ENCODE results near the gene FMOD.
A peak's percentile ranks its signal among the peaks of the same experiment; 100 is the strongest.

FMOD gene

DNA sequence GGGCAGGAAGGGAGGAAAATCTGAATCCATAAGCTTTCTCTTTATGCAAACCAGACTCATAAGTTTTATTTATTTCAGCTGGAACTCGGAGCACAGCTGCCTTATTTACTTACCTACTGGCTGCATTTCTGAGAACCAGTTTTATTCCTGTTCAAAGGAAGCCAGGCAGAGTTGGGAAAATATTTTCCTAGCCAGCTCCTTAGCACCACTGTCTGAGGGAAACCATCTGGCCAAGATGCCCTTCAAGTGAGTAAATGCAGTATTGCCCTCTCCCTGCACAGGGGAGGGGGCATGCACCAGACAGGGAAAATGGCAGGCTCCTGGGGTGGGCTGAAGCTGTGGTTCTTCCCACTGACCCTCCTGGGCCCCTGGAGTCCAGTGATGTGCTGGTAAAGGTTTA lies 28.9 kb upstream of the FMOD start:
- Histone ChIP-seq H3K27ac (no peak overlapping the region), H3K4me3 (no peak overlapping the region), H3K9me3 (ENCODE audit: low read depth, low read length) (no peaks in the 10 kb centered on the region), H3K9ac (ENCODE audit: insufficient read length) (no peak overlapping the region), H3K36me3 (ENCODE audit: insufficient read depth, low read length) (no peaks in the 10 kb centered on the region)
- no peak for TF ChIP-seq FOXP2 (optimal IDR thresholded peaks at IDR 0.05; ENCODE audit: control extremely low read depth, extremely low read length, insufficient read depth)
- no peak for TF ChIP-seq POLR2AphosphoS5 (IDR thresholded peaks at IDR 0.05; ENCODE audit: borderline replicate concordance, low read depth, low read length)
- no peak for TF ChIP-seq EZH2 (IDR thresholded peaks at IDR 0.05)
- DNase-seq (ENCODE audit: low read depth, low spot score), result no peak

DNA sequence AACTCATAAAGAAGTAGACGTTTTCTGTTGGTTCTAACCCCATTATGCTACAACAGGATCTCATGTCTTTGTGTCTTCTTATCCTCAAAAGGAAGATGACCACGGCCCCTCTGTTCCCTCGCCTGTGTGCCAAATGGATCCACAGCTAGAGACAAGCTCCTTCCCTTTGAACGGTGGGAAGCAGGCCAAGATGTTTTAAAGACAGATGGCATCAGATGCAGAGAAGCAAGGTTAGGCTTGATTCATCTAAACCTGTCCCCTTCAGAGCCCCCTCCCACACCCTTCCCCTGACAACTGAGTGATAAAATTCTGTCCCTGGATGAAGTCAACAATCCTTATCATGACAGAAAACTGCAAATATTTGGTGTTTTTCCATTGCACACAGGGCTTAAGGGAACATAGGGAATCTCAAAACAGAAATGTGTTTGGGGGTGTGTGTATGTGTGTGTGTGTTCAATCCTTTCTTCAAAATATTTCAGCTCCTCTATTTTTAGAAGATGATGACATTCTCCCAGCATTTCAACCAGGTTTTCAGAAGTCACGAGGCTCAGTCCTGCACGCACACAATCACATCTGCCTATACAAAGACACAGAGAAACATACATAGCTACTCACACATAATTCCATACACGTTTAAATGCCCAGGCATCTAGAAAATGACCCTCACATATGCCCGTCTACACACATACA lies 27.8 kb upstream of the FMOD start:
- Histone ChIP-seq H3K9ac (ENCODE audit: insufficient read length) (no peak overlapping the region), H3K27ac (no peak overlapping the region), H3K36me3 (ENCODE audit: insufficient read depth, low read length) (no peaks in the 10 kb centered on the region), H3K4me3 (no peak overlapping the region), H3K9me3 (ENCODE audit: low read depth, low read length) (no peaks in the 10 kb centered on the region)
- TF ChIP-seq FOXP2 (optimal IDR thresholded peaks at IDR 0.05; ENCODE audit: control extremely low read depth, extremely low read length, insufficient read depth) (no peak), POLR2AphosphoS5 (IDR thresholded peaks at IDR 0.05; ENCODE audit: borderline replicate concordance, low read depth, low read length) (no peak), EZH2 (IDR thresholded peaks at IDR 0.05) (no peak)
- DNase-seq (ENCODE audit: low read depth, low spot score), result no peak

DNA sequence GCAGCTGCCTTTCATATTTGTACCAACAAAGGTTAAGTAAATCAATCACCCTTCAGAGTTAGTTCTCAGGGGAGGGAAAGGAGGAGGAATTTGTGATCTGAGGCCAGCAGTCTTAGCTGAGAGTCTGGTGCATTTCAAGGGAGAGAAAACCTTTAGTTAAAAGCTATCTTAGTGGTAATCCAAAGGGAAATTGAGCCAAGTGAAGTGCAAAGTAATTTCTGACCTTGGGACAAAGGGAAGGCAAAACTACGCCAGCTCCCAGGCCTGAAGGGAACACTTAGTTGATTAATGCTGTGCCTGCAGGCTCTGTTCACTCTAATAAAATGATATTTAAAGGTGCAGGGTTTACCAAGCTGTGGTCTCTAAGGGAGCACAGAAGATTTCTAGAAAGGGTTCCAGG lies 23.1 kb upstream of the FMOD start:
- Histone ChIP-seq H3K9me3 (ENCODE audit: low read depth, low read length) (no peaks in the 10 kb centered on the region), H3K4me3 (no peak overlapping the region), H3K36me3 (ENCODE audit: insufficient read depth, low read length) (no peaks in the 10 kb centered on the region), H3K9ac (ENCODE audit: insufficient read length) (peak overlapping the region; percentile 42), H3K27ac (peak overlapping the region; percentile 39; the same call in 1 of the 2 replicates)
- no peak for DNase-seq (ENCODE audit: low read depth, low spot score)
- TF ChIP-seq FOXP2 (optimal IDR thresholded peaks at IDR 0.05; ENCODE audit: control extremely low read depth, extremely low read length, insufficient read depth) (no peak), EZH2 (IDR thresholded peaks at IDR 0.05) (no peak), POLR2AphosphoS5 (IDR thresholded peaks at IDR 0.05; ENCODE audit: borderline replicate concordance, low read depth, low read length) (no peak)

DNA sequence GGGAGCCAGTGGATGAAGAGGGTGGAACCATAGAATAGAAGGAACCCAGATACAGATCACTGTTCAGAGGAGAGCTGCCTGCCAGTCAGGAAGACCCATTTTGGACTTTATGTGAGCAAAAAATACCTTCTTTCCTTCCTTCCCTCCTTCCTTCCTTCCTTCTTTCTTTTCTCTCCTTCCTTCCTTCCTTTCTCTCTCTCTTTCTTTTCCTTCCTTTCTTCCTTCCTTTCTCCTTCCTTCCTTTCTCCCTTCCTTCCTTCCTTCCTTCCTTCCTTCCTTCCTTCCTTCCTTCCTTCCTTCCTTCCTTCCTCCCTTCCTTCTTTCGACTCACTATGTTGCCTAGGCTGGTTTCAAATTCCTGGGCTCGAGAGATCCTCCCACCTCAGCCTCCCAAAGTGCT lies 22.1 kb upstream of the FMOD start:
- Histone ChIP-seq H3K4me3 (no peak overlapping the region), H3K27ac (no peak overlapping the region), H3K9me3 (ENCODE audit: low read depth, low read length) (no peaks in the 10 kb centered on the region), H3K36me3 (ENCODE audit: insufficient read depth, low read length) (no peaks in the 10 kb centered on the region), H3K9ac (ENCODE audit: insufficient read length) (no peak overlapping the region)
- DNase-seq (ENCODE audit: low read depth, low spot score), result no peak
- TF ChIP-seq POLR2AphosphoS5 (IDR thresholded peaks at IDR 0.05; ENCODE audit: borderline replicate concordance, low read depth, low read length) (no peak), EZH2 (IDR thresholded peaks at IDR 0.05) (no peak), FOXP2 (optimal IDR thresholded peaks at IDR 0.05; ENCODE audit: control extremely low read depth, extremely low read length, insufficient read depth) (no peak)

DNA sequence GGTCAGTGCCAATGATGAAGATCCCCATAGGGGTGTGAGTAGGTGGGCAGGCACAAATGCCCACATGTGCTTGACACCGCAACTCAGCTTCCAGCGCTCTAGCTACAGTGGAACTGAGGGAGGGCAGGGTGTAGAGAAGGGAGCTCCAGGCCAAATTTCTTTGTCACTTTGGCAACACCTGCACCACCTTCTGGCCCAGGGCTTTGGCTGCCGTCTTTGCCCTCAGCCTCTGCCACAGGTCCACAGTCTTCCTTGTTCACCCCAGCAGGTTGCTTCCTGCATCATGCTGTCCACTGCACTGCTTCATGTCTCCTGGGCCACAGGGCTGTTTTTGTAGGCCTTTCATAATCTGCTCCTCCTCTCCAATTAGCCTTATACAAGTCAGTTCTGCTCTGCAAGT lies 20.4 kb upstream of the FMOD start:
- H3K4me3 ChIP-seq, result no peak overlapping the region
- TF ChIP-seq EZH2 (IDR thresholded peaks at IDR 0.05) (no peak), FOXP2 (optimal IDR thresholded peaks at IDR 0.05; ENCODE audit: control extremely low read depth, extremely low read length, insufficient read depth) (no peak), POLR2AphosphoS5 (IDR thresholded peaks at IDR 0.05; ENCODE audit: borderline replicate concordance, low read depth, low read length) (no peak)
- no peak for DNase-seq (ENCODE audit: low read depth, low spot score)
- H3K9ac ChIP-seq (ENCODE audit: insufficient read length), result no peak overlapping the region
- no peaks in the 10 kb centered on the region for H3K9me3 ChIP-seq (ENCODE audit: low read depth, low read length)
- H3K27ac ChIP-seq, result no peak overlapping the region
- no peaks in the 10 kb centered on the region for H3K36me3 ChIP-seq (ENCODE audit: insufficient read depth, low read length)

DNA sequence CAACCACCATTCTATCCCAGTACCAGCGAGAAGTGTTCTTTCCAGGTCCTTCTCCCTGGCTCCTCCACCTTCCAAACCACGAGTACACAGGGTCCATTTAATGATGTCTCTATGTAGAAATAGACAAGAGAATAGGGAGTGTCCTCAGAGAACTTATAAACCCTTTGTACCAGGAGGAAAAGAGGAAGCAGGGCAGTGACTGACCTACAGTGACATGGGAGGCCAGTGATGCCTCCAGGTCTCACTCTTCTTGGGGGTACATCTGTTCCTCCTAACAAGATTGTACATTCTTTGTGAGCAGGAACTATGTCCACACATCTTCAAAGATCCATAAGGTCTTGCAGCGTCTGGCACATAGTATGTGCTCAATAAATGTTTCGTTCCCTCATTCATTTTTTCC lies 18.7 kb upstream of the FMOD start:
- Histone ChIP-seq H3K9ac (ENCODE audit: insufficient read length) (no peak overlapping the region), H3K4me3 (no peak overlapping the region), H3K27ac (no peak overlapping the region), H3K9me3 (ENCODE audit: low read depth, low read length) (no peaks in the 10 kb centered on the region), H3K36me3 (ENCODE audit: insufficient read depth, low read length) (no peaks in the 10 kb centered on the region)
- no peak for TF ChIP-seq POLR2AphosphoS5 (IDR thresholded peaks at IDR 0.05; ENCODE audit: borderline replicate concordance, low read depth, low read length)
- TF ChIP-seq EZH2 (IDR thresholded peaks at IDR 0.05), result no peak
- TF ChIP-seq FOXP2 (optimal IDR thresholded peaks at IDR 0.05; ENCODE audit: control extremely low read depth, extremely low read length, insufficient read depth), result no peak
- DNase-seq (ENCODE audit: low read depth, low spot score), result no peak

DNA sequence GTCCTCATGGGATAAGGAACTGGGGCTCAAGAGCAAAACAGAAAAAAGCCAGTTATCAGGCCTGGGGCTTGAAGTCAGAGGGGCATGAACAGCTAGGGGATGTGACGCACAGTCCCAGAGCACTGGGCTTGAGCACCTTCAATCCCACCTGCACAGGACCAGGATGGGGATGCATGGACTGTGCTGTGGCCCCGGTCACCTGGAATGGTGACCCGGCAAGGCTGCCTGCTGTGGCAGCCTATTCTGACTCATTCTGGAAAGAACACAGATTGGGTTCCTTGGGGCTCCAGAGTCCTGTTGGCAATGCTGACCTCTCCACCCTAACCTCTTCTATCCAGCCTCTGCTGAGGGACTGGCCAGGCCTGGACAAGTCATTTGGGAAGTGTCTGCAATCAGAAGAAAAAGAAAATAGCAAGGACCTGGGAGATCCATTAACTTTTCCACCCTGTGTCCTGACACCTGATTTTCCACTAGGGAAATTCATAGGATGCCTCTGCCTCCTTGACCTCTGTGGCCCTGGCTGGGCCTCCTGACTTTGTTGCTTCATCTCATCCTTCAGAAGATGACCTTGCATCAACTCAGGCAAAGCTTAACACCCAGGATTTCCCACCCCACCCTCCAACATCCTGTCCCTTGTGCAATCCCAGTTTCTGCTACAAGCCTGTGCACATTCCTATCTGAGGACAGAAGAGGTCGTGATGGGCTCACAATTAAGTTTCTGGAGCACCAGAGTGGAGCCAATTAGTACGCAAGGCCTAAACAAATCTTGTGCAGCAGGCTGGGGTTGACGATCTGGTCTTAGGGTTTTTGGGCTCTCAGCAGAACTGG lies 17.9 kb upstream of the FMOD start:
- H3K4me3 ChIP-seq, result no peak overlapping the region
- TF ChIP-seq FOXP2 (optimal IDR thresholded peaks at IDR 0.05; ENCODE audit: control extremely low read depth, extremely low read length, insufficient read depth) (no peak), EZH2 (IDR thresholded peaks at IDR 0.05) (no peak), POLR2AphosphoS5 (IDR thresholded peaks at IDR 0.05; ENCODE audit: borderline replicate concordance, low read depth, low read length) (no peak)
- DNase-seq (ENCODE audit: low read depth, low spot score), result no peak
- H3K36me3 ChIP-seq (ENCODE audit: insufficient read depth, low read length), result no peaks in the 10 kb centered on the region
- no peak overlapping the region for H3K9ac ChIP-seq (ENCODE audit: insufficient read length)
- H3K9me3 ChIP-seq (ENCODE audit: low read depth, low read length), result no peaks in the 10 kb centered on the region
- H3K27ac ChIP-seq, result no peak overlapping the region

DNA sequence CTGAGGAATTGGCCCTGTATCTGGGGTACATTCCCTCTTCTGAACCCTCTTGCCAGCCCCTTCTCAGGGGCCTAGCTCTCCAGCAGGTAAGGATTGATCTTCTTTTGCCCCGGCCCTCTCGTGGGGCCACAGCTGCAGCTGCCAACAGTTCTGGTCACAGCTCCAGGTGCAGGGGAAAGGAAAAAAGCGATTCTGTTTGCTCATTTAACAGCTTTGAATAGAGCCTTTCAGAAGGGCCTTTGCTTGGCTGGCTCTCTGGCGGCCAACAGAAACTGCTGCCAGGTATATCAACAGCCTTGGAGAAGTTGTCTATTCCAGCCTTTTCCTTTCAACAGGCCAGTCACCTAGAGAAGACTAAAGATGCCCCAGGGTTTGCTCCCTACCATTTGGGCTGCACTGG lies 16.1 kb upstream of the FMOD start:
- Histone ChIP-seq H3K9me3 (ENCODE audit: low read depth, low read length) (no peaks in the 10 kb centered on the region), H3K4me3 (no peak overlapping the region), H3K9ac (ENCODE audit: insufficient read length) (no peak overlapping the region), H3K36me3 (ENCODE audit: insufficient read depth, low read length) (no peaks in the 10 kb centered on the region), H3K27ac (no peak overlapping the region)
- TF ChIP-seq EZH2 (IDR thresholded peaks at IDR 0.05) (no peak), FOXP2 (optimal IDR thresholded peaks at IDR 0.05; ENCODE audit: control extremely low read depth, extremely low read length, insufficient read depth) (no peak), POLR2AphosphoS5 (IDR thresholded peaks at IDR 0.05; ENCODE audit: borderline replicate concordance, low read depth, low read length) (no peak)
- no peak for DNase-seq (ENCODE audit: low read depth, low spot score)
